GM10266 (cell line): ENCODE results near the gene DYRK1A.
A peak's percentile ranks its signal among the peaks of the same experiment; 100 is the strongest.

Experiments
- DNase-seq: peaks from one replicate; pipeline ENCODE4 v3.0.0; 2012; ENCODE audit errors: extremely low spot score
- TF ChIP-seq, protein P1 (sequence below): IDR thresholded peaks from 2 replicates; pipeline ENCODE4 v1.5.1; 2012; ENCODE audit warnings: mild to moderate bottlenecking, low read depth; ENCODE audit not compliant: control insufficient read depth, insufficient read depth; ENCODE audit errors: missing control alignments

The DYRK1A gene

DNA sequence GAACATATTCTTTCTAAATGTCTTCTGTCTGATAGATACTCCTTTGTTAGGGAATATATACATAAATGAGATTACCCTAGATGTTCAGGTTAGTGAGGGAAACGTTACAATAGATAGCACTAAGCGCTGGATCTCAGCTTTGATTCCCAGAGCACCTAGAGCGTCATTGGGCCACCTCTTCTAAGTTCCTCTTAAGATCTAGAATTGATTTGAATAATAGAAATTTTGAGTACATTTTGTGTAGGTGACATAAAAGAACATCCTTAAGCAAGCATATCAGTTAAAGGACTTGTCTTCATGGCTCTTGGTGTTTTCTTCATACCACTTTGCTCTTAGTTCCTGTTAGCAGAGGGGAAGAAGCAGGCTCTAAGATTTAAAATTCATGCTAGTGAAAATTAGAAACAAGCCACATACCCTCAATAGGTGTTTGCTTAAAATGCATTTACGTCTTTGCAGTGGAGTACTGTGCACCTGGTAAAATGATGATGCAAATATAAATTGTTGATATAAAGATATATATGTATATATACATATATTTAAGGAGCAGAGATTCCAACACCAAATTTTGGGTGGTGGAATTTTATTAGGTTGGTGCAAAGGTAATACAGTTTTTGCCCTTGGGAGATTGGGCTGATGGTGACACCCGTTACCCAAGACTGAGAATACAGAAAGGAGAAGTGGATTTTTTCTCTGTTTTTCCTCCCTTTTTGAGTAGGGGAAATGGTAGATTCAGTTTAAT lies 47.1 kb downstream of the DYRK1A start:
- DNase-seq: no peak
- TF ChIP-seq, protein P1, sequence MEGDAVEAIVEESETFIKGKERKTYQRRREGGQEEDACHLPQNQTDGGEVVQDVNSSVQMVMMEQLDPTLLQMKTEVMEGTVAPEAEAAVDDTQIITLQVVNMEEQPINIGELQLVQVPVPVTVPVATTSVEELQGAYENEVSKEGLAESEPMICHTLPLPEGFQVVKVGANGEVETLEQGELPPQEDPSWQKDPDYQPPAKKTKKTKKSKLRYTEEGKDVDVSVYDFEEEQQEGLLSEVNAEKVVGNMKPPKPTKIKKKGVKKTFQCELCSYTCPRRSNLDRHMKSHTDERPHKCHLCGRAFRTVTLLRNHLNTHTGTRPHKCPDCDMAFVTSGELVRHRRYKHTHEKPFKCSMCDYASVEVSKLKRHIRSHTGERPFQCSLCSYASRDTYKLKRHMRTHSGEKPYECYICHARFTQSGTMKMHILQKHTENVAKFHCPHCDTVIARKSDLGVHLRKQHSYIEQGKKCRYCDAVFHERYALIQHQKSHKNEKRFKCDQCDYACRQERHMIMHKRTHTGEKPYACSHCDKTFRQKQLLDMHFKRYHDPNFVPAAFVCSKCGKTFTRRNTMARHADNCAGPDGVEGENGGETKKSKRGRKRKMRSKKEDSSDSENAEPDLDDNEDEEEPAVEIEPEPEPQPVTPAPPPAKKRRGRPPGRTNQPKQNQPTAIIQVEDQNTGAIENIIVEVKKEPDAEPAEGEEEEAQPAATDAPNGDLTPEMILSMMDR: no peak

DNA sequence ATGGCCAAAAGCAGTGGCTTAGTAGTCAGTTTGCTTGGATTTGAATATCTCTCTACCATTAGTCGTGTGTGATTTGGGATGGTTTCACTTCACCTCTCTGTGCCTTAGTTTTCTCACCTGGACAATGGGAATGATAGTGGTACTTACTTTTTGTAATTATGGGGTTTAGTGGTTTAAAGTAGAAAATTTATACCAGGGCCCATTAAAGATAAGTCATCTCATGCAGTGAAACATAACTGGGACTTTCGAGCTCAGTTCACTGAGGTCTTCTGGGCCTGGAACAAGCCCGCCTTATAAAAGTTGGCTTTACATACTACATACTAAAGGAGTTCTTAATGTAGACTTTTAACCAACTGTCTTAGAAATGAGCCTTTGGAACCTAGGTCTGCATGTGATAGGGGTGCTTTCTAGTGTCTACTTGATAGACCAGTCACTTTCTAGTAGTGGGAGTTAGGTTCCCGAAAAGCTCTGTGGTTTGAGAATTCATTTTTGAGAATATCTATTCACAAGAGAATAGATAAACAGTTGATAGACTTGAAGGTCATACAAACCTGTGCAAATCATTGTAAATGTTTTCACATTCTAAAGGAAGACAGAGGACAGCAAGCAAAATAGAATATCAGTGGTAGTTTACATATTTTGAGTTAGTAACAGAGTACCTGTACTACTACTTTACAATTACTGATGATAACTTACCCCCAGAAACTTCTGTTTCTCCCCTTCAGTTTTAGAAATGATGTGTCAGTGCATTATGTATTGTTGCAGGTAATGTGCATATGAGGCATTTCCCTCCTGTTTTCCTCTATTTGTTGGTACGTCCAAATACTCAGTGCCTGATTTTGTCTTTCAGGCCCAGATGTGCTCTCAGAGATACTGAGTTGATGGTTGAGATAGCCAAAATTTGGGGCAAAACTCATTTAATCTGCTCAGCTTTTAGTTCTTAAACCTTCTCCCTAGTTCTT lies 48.0 kb downstream of the DYRK1A start:
- DNase-seq: peak; percentile 6
- TF ChIP-seq, protein P1: no peak

DNA sequence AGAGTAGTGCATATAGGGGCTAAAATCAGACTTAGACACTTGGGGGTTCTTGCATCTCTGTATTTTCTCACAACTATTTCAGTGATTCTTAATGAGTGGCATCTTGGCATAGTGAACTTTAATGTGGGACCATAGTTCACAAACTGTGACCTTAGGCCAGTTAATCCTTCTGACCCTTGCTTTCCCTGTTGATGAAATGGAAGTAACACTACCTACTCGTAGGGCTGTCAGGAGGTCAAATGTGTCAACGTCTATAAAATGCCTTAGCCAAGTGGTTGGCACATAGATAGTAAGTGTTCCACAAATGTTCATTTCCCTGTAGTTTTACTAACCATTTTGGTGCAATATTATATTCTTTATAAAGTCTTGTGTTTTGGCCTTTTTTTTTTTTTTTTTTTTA lies 49.4 kb downstream of the DYRK1A start:
- DNase-seq: no peak
- TF ChIP-seq, protein P1: no peak

DNA sequence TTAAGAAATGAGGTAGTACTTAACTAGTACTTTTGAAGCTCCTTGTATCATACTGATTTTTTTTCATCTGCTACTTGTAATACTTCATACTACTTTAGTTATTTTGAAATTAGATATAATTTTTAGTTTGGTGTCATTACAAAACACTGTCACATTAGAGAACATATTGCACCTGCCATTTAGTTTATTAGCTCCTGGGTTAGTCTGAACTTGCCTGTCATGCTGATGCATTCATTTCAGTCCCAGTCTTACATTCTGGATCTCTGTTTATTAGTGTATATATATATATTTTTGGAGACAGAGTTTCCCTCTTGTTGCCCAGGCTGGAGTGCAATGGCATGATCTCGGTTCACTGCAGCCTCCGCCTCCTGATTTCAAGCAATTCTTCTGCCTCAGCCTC lies 50.3 kb downstream of the DYRK1A start:
- TF ChIP-seq, protein P1: no peak
- DNase-seq: no peak

DNA sequence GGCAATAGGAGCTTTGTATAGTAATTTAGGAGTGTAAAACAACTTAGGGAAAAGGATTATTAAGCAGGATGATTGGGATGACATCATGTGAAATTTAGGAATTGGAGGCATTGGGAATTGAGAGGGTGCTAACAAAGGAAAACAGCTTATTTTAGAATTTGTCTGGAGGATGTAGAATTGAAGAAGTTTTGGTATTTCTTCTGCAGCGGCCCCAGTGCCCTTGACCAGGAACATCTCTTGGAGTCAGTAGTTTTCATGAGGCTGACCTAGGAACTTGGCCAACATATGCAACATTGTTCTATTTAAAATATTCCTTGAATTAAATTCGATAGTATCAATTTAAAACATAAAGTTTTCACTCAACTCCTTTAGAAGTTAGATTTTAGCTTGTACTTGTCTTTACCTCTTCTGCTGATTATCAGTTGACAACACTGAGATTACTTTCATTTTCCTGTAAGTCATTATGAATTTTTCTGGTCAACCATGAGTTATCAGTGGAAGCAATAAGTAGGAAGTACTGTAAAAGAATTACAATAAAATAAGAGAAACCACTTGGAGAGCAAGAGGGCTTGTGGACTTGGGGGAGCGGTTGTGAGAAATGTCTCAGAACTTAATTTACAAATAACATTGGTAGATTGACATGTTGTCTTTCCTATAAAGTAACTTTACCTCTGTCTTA lies 52.8 kb downstream of the DYRK1A start:
- no peak for DNase-seq
- TF ChIP-seq, protein P1: no peak

DNA sequence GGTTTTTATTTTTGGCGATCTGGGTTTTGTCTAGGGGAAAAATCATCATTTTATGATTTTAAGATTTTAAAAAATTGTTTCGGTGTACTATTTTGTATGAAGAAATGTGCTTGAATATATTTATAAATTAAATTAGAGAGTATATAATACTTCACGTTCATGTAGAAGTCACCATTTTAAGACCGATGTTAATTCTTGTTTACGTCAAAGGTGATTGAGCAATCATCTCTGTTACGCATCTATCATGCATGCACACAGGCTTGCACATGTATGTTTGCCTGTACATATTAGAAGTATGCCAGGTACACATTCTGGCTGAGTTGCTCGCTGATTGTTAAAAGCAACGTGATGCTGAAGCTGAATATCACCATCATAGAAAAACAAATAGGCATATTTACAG lies 54.7 kb downstream of the DYRK1A start:
- TF ChIP-seq, protein P1: no peak
- DNase-seq: no peak

DNA sequence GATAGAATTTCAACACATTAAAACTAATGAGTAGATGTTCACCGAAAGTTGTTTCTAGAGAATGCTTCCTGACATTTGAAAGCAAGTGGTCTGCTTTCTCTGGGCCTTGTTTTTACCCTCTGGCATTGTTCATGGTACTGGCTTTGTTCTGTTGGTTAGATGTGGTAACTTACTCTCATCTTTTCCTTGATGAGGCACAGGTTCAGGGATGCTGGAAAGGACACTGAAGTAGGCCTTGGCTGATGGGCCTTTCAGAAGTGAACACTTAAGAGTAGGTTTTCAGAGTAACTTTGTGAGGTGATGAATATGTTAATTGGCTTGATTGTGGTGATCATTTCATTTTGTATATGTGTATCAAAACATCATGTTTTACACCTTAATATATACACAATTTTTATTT lies 55.8 kb downstream of the DYRK1A start:
- no peak for DNase-seq
- TF ChIP-seq, protein P1: no peak
